Glomerular visceral epithelial cell (primary cell): ENCODE data around the gene BRINP3.
A peak's percentile ranks its signal among the peaks of the same experiment; 100 is the strongest.
"Not testable (repeated sequence)": the region's sequence is repeated elsewhere in the genome, so short reads cannot be mapped to it uniquely, and the experiment has no call there.

Experiments
- DNase-seq: peaks from one replicate; pipeline ENCODE4 v3.0.0-alpha.2; 2016; ENCODE audit errors: extremely low spot score

The BRINP3 gene

GRCh38 chr1:190477762-190478148 is at the start of gene BRINP3:
TSS of gene BRINP3 (minus strand) at chr1:190477864.
- no peak for DNase-seq

GRCh38 chr1:190511554-190511953 is 33.9 kb upstream of the BRINP3 start:
- no peak for DNase-seq

DNA sequence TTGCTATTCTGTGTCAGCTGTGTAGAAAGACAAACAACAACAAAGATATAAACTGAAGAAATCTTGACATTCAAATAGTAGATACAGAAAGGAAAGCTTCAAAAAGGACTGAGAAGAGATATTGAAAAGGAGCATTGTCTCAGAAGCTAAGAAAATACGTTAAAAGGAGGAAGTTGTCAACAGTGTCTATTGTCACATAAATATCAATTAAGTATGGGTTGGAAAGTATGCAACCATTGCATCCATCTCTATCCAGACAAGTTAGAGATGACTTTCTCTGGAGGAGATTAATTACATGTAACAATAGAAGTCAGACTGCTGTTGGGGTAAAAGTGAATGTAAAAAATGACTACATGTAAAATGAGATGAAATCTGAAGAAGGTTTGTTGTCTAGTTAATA is 29.7 kb upstream of the BRINP3 start:
- DNase-seq: no peak

DNA sequence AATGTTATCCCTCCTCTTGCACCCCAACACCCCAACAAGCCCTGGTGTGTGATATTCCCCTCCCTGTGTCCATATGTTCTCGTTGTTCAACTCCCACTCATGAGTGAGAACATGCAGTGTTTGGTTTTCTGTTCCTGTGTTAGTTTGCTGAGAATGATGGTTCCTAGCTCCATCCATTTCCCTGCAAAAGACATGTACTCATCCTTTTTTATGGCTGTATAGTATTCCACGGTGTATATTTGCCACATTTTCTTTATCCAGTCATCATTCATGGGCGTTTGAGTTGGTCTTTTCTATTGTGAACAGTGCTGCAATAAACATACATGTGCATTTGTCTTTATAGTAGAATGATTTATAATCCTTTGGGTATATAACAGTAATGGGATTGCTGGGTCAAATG is 26.9 kb upstream of the BRINP3 start:
- DNase-seq: not testable (repeated sequence)

DNA sequence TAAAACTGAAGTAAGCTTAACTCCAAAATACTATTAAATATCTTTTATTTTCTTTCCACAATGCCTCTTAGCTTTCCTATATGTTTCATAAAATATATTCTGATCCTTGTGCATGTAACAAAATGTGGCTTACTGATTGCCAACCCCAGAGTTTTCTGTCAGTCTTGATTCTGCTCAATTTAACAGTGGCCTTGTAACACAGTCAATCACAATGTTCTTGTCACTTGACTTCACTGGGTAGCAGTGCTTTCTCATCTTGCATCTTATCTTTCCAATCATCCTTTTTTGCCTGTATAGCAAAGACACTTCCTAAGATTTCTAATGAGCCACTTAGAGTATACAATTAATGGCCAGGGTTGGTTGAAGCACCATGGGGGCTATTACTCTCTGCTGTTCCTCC is 19.9 kb upstream of the BRINP3 start:
- DNase-seq: no peak

DNA sequence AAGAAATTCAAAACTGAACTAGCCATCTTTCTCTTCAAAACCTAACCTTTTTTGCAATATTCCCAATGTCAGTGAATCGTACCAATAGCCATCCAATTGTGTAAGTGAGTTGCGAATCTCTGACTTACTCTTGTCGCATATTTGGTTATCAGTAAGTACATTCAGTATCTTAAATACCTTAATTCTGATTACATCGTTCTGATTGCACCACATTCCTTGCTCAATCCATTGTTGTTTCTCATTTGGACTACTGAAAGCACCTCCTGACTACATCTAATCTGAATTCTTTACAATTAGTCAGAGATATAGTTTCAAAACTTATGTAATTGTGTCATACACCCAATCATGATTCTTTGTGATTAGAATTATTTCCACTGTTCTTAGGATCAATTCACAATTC is 16.8 kb upstream of the BRINP3 start:
- DNase-seq: no peak

DNA sequence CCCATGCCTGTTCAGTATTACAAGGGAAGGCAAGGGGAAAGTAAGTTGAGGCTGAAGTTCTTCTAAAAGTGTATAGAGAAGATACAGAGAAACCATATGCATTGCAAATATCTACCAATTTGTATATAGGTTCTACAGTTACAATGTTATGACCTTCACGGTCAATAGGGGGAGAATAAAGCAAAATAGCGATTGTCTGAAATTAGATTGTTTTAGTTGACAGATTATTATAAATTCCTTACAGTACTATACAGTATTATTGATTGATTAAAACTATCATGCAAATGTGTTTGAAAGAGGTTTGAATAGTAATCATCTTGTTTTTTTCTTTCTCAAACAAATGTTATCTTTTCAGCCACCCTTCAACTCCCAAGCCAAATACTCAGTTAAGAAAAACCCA is 13.7 kb upstream of the BRINP3 start:
- DNase-seq: no peak

- no peak for DNase-seq
These were observed 6.4 kb upstream of the BRINP3 start for GRCh38 chr1:190484045-190484444.

GRCh38 chr1:190480231-190480630 is 2.6 kb upstream of the BRINP3 start:
- no peak for DNase-seq

- no peak for DNase-seq
These were observed 1.9 kb upstream of the BRINP3 start for GRCh38 chr1:190479516-190479915.

- no peak for DNase-seq
These were observed 1.4 kb upstream of the BRINP3 start for GRCh38 chr1:190479050-190479397.

GRCh38 chr1:190478149-190479049 is 735 bp upstream of the BRINP3 start:
- DNase-seq: peak; percentile 46

DNA sequence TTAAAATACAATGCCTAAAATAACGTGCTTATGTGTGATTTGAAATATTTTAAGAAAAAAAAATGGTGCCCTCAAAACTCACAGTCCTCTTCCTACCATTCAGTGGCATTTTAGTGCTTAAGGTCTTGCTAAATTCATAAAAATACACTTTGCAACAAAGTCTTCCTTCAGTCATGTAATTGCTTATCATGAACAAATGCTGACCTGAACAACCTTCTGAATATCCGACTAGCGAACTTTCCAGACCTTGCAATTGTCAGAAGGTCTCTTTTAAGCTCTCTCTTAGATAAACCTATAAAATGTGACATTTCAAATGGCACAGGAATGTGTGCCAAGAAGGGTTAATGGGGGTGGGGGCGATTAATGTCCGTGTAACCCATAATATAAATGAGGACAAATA is 858 bp downstream of the BRINP3 start:
- DNase-seq: no peak

- DNase-seq: no peak
These were observed 1.3 kb downstream of the BRINP3 start for GRCh38 chr1:190476321-190476720.

DNA sequence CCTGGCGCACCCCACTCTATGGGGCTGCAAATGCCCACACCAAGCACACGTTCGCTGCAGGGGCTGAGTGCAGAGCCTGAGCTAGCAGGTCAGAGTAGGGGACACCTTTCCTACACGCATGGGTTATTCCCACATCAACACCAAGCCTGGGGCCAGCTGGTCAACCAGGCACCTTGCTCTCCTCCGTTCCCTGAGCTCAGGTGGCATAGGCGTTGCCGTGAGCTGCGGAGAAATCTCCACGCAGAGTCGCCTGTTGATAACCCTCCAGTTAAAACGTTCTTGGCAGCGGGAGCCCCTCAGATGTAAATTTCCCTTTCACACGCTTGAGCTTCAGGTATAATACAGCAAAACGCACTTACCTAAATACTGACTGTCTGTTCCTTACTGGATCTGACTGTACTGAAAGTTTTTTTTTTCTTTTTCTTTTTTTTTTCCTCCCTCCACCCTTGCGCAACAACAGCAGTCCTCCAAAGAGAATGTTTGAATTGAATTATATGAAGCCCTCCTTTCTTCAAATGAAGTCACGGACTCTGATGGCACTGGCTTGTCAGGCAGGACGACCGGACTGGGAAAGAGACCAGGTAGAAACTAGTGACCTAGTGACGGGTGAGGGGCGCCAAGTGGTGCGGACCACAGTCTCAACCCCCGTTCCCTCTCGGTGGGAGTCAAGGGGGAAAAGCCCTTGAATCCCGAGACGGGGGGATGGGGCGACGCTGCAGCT is 2.1 kb downstream of the BRINP3 start:
- no peak for DNase-seq

GRCh38 chr1:190474650-190475211 is 2.9 kb downstream of the BRINP3 start:
- no peak for DNase-seq

DNA sequence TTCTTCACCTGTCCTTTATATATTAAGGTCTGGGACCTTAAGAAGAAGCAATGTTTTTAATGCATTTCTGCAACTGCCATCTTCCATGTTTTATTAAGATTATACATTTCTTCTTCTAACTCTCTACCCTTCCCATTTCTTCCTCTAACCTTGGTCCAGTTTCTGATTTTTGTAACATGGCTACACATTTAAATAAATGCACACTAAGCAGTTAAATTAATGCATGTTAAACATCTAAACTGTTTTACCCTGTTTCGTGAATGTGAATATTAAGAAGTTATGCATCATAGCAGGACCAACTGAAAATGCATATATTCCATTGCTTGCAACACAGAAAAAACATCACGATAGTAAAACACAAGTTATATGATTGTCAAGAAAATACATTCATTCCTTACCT is 3.7 kb downstream of the BRINP3 start:
- DNase-seq: no peak

DNA sequence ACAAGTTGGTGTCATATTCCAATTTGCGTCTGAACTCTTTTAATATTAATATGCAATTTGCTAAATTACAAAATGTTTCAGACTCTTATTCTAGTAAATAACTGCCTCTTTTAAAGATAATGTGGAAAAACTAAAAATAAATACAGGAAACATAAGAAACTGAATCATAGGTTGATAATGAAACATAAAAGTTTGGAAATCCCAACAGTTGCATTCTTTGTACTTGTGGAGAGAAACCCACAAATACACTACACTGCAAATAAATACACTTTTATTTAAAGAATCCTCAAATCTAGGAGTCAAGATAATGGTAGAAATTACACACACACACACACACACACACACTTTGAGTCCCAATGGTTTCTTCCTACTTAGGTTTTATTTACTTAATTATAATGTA is 5.2 kb downstream of the BRINP3 start:
- DNase-seq: no peak

DNA sequence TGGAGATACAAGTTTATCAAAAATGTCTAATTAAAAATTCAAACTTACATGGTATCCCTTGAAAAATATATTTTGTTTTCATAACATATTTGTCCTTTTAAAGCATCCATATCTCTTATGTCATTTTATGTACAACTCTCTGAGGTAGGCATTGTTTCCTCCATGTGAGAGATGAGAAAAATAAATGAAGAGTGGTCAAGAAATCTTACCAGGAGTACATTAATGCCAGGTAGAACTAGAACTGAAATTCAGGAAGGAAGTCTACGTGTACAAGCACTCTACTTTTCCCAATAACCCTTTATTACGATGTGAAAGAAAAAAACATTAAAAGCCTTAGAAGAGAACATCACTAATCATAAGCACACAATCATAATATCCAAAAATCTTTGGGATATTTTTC is 5.6 kb downstream of the BRINP3 start:
- DNase-seq: no peak

- DNase-seq: no peak
These were observed 13.0 kb downstream of the BRINP3 start for GRCh38 chr1:190464690-190465089.

DNA sequence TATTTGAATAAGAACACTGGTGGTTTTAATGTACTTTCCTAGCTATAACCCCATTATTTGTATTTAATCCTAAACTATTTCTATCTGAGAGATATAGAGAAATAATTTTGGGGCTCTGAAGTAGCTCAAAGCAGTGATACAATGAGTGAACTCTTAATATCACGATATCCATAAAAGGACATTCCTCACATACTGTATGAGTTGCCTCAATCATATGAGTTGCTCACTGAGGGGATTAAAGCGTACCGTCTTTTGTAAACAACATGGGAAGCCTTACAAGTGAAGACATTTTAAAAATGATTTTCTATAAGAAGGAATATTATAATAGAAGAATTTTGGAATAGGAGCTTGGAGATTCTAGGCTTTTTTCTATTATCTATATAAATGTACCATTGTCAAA is 21.5 kb downstream of the BRINP3 start:
- DNase-seq: no peak

DNA sequence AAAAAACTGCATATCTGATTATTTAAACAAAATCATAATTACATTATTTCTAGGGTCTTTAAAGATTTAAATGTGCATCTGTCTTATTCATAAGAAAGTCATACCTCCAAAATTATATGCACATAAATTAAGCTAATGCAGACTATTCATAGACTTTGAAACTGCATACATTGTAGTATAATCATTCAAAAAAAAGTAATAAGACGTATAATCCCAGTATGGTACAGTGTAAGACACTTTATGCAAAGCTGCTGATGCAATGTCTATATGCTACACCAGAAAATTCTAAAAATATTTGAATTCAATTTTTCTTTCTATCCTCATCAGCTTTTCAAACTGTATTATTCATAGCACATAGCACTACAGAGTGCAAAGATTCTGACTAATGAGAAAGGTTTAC is 22.0 kb downstream of the BRINP3 start:
- no peak for DNase-seq

GRCh38 chr1:190453550-190453949 is 24.1 kb downstream of the BRINP3 start:
- DNase-seq: no peak
